HUES6 (cell line): ENCODE results near the gene GPR119.
"Not testable (repeated sequence)": the region's sequence is repeated elsewhere in the genome, so short reads cannot be mapped to it uniquely, and the experiment has no call there.

Experiments
- H3K27ac ChIP-seq: 2 replicates; pipeline ENCODE4 v1.7.0; 2013; ENCODE audit warnings: low read depth, mild to moderate bottlenecking, low read length, inconsistent platforms
- H3K27me3 ChIP-seq: 2 replicates; pipeline ENCODE4 v1.6.1; 2013; ENCODE audit warnings: low read length; ENCODE audit not compliant: control insufficient read depth, insufficient read depth
- H3K36me3 ChIP-seq: 2 replicates; pipeline ENCODE4 v1.6.1; 2013; ENCODE audit warnings: low read length; ENCODE audit not compliant: control insufficient read depth, insufficient read depth
- H3K4me1 ChIP-seq: 2 replicates; pipeline ENCODE4 v1.6.1; 2013; ENCODE audit warnings: low read length; ENCODE audit not compliant: control insufficient read depth, insufficient read depth
- H3K4me3 ChIP-seq: 2 replicates; pipeline ENCODE4 v1.5.1; 2013; ENCODE audit warnings: low read depth, low read length
- H3K9ac ChIP-seq: one replicate; pipeline ENCODE4 v1.6.1; 2013; ENCODE audit warnings: mild to moderate bottlenecking, low read length
- H3K9me3 ChIP-seq: 2 replicates; pipeline ENCODE4 v1.6.1; 2013; ENCODE audit warnings: low read depth, low read length; ENCODE audit not compliant: control insufficient read depth, insufficient read depth

Gene GPR119

GRCh38 chrX:130339408-130340222 lies 45.9 kb downstream of the GPR119 start, which contains the start of gene SLC25A14:
Gene SLC25A14, plus strand, starts transcription at chrX:130339919. Its CDS starts 360 bp downstream, at chrX:130340279.
- peaks cover 26% of the 10 kb centered on the region for H3K4me1 ChIP-seq
- no peaks in the 10 kb centered on the region for H3K27me3 ChIP-seq
- H3K27ac ChIP-seq, result peak within 1 kb of the TSS; percentile 32; the same call in 1 of the 2 replicates
- no peaks in the 10 kb centered on the region for H3K36me3 ChIP-seq
- H3K9ac ChIP-seq, result peak within 1 kb of the TSS; percentile 84
- H3K4me3 ChIP-seq, result peak within 1 kb of the TSS; percentile 78
- no peaks in the 10 kb centered on the region for H3K9me3 ChIP-seq

- H3K4me3 ChIP-seq, result peak overlapping the region; percentile 78
- H3K9me3 ChIP-seq, H3K27ac ChIP-seq, H3K27me3 ChIP-seq, H3K36me3 ChIP-seq: not testable (repeated sequence)
- H3K4me1 ChIP-seq, result peaks cover 19% of the 10 kb centered on the region
- H3K9ac ChIP-seq, result peak overlapping the region; percentile 84
Observed at GRCh38 chrX:130338869-130339268, 46.6 kb downstream of the GPR119 start.

GRCh38 chrX:130336531-130336930 lies 48.9 kb downstream of the GPR119 start:
- Histone ChIP-seq H3K9ac (no peak overlapping the region), H3K27ac (no peak overlapping the region), H3K36me3 (no peaks in the 10 kb centered on the region), H3K27me3 (no peaks in the 10 kb centered on the region; the same call in 1 of the 2 replicates), H3K4me3 (no peak overlapping the region), H3K9me3 (no peaks in the 10 kb centered on the region), H3K4me1 (peaks cover 3% of the 10 kb centered on the region; the same call in 1 of the 2 replicates)
